Osteocyte (in vitro differentiated cells): ENCODE measurements around the gene IL1R2. TPM values are rescaled to one million over a fixed set of nuclear protein-coding genes. Genes with fewer than 3 reads are reported as not detected.

Experiments
- DNase-seq: peaks from one replicate; pipeline ENCODE4 v3.0.0; 2021; ENCODE audit warnings: mixed read lengths; ENCODE audit not compliant: unreplicated experiment; ENCODE audit errors: extremely low spot score
- H3K27ac Mint-ChIP-seq: one replicate; pipeline ENCODE4 v1.8.0; 2021; ENCODE audit warnings: mild to moderate bottlenecking, mixed read lengths; ENCODE audit not compliant: unreplicated experiment
- H3K27me3 Mint-ChIP-seq: one replicate; pipeline ENCODE4 v1.8.0; 2021; ENCODE audit warnings: mixed read lengths; ENCODE audit not compliant: unreplicated experiment
- H3K36me3 Mint-ChIP-seq: one replicate; pipeline ENCODE4 v1.8.0; 2021; ENCODE audit warnings: mixed read lengths; ENCODE audit not compliant: unreplicated experiment
- H3K4me1 Mint-ChIP-seq: one replicate; pipeline ENCODE4 v1.8.0; 2021; ENCODE audit warnings: mixed read lengths; ENCODE audit not compliant: unreplicated experiment
- H3K4me3 Mint-ChIP-seq: one replicate; pipeline ENCODE4 v1.8.0; 2021; ENCODE audit warnings: mild to moderate bottlenecking, moderate library complexity, mixed read lengths; ENCODE audit not compliant: unreplicated experiment
- H3K9me3 Mint-ChIP-seq: one replicate; pipeline ENCODE4 v1.8.0; 2021; ENCODE audit warnings: mixed read lengths; ENCODE audit not compliant: unreplicated experiment
- total RNA-seq: library from RNA; stranded (reverse); gene quantifications from 2 replicates; pipeline ENCODE4 v1.2.1, GENCODE V29; 2021
- TF ChIP-seq, protein P1 (sequence below): fragments of 200-600 bp; sonication (generic); IDR thresholded peaks from 2 replicates; pipeline ENCODE4 v1.5.0; 2021; ENCODE audit warnings: antibody characterized with exemption, mild to moderate bottlenecking, moderate library complexity

IL1R2 gene
- total RNA-seq, 1 donor from 2014 or later: not detected

DNA sequence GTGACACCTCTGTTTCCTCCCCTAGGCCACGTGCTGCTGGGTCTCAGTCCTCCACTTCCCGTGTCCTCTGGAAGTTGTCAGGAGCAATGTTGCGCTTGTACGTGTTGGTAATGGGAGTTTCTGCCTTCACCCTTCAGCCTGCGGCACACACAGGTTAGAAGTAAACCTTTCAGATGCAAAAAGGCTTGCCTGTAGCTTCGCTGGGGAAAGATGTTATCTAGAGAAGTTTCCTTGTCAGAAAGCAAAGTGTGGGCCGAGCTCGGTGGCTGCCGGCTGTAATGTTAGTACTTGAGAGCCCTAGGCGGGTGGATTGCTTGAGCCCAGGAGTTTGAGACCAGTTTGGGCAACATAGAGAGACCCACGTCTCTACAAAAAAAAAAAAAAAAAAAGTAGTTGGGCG is 16.7 kb downstream of the IL1R2 start:
- DNase-seq: no peak
- Mint-ChIP-seq H3K4me1 (no peaks in the 10 kb centered on the region), H3K27ac (no peak overlapping the region), H3K4me3 (no peak overlapping the region), H3K36me3 (peaks cover 1% of the 10 kb centered on the region), H3K27me3 (peaks cover 2% of the 10 kb centered on the region), H3K9me3 (peaks cover 4% of the 10 kb centered on the region)
- TF ChIP-seq, protein P1, sequence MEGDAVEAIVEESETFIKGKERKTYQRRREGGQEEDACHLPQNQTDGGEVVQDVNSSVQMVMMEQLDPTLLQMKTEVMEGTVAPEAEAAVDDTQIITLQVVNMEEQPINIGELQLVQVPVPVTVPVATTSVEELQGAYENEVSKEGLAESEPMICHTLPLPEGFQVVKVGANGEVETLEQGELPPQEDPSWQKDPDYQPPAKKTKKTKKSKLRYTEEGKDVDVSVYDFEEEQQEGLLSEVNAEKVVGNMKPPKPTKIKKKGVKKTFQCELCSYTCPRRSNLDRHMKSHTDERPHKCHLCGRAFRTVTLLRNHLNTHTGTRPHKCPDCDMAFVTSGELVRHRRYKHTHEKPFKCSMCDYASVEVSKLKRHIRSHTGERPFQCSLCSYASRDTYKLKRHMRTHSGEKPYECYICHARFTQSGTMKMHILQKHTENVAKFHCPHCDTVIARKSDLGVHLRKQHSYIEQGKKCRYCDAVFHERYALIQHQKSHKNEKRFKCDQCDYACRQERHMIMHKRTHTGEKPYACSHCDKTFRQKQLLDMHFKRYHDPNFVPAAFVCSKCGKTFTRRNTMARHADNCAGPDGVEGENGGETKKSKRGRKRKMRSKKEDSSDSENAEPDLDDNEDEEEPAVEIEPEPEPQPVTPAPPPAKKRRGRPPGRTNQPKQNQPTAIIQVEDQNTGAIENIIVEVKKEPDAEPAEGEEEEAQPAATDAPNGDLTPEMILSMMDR: no peak

DNA sequence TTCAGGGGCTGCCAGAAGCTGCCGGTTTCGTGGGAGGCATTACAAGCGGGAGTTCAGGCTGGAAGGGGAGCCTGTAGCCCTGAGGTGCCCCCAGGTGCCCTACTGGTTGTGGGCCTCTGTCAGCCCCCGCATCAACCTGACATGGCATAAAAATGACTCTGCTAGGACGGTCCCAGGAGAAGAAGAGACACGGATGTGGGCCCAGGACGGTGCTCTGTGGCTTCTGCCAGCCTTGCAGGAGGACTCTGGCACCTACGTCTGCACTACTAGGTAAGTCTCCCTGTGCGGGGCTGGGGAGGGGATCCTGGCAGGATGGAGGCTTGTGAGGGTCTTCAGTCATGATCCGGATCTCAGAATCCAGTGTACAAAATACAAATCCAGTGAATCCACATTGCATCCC is 17.8 kb downstream of the IL1R2 start:
- no peak overlapping the region for H3K27ac Mint-ChIP-seq
- peaks cover 4% of the 10 kb centered on the region for H3K9me3 Mint-ChIP-seq
- H3K4me3 Mint-ChIP-seq: no peak overlapping the region
- H3K27me3 Mint-ChIP-seq: peaks cover 2% of the 10 kb centered on the region
- TF ChIP-seq, protein P1: no peak
- peaks cover 1% of the 10 kb centered on the region for H3K36me3 Mint-ChIP-seq
- H3K4me1 Mint-ChIP-seq: no peaks in the 10 kb centered on the region
- no peak for DNase-seq

DNA sequence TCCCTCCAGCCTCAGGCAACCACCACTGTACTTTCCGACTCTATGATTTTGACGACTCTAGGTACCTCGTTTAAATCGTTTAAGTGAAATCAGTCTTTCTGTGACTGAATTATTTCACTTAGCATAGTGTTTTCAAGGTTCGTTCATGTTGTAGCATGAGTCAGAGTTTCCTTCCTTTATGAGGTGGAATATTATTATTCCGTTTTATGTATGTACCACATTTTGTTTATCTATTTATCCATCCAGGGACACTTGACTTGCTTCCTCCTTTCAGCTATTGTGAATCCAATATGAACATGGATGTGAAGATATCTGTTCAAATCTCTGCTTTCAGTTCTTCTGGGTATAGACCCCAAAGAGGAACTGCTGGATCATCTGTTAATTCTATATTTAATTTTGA is 19.1 kb downstream of the IL1R2 start:
- Mint-ChIP-seq H3K36me3 (peaks cover 1% of the 10 kb centered on the region), H3K27ac (no peak overlapping the region), H3K4me1 (no peaks in the 10 kb centered on the region), H3K27me3 (peaks cover 2% of the 10 kb centered on the region), H3K4me3 (no peak overlapping the region), H3K9me3 (peaks cover 4% of the 10 kb centered on the region)
- TF ChIP-seq, protein P1: no peak
- no peak for DNase-seq

DNA sequence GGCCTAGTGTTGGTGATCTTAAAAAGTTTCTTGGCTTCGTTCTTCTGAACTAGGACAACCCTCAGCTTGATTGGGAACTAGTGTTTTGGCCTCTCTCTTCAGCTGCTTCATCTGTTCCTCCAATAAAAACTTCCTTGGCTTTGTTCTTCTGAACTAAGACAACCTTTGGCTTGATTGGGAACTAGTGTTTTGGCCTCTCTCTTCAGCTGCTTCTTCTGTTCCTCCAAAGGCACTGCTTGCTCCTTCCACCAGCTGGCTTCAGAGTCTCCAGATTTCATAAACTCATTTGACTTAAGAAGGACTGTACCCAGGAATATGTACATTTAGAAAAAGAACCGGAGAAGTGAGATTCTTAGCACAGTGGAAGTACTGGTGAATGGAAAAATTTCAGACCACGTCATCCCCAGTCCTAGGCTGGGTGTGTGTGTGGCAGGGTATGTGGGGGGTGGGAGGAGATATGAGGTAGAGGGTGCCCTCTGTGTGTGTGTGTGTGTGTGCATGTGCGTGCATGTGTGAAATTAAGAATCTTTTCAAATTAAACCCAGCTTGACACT is 20.4 kb downstream of the IL1R2 start:
- TF ChIP-seq, protein P1: no peak
- DNase-seq: no peak
- Mint-ChIP-seq H3K4me3 (no peak overlapping the region), H3K27me3 (peaks cover 2% of the 10 kb centered on the region), H3K36me3 (peaks cover 1% of the 10 kb centered on the region), H3K4me1 (no peaks in the 10 kb centered on the region), H3K9me3 (peaks cover 4% of the 10 kb centered on the region), H3K27ac (no peak overlapping the region)

DNA sequence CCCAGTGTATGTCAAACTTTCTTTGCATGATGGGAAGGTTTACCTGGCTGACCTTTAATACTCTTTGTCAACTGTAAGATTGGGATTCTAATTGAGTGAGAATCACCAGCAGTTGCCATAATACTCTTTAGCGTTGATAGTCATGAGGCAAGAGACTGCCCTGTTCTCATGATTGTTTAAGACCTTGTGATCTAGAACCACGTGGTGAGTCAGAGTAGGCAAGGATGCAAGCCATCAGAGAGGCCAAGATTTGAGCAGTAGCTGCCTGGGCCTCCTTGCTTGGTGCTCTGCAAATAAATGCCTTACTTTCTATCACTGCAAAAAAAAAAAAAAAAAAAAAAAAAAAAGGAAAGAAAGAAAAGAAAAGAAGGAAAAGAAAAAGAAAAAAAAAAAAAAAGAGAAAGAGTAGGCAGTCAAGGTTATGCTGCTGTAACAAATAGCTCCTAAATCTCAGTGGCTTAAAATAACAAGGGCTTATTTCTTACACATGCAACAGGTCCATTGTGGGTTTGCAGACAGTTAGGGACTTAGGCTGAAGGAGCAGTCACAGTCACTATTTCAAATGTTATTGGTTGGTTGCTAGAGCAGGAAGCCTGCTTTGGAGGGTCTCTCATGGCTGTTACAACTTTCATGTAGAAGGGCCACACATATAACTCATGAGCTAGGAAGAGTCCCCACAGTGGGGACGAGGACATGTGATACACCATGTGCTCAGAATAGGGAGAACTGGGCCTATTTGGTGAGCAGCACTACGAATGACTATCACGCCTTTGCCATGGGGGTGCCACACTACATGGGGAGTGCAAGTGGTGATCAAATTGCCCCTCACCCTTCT is 21.7 kb downstream of the IL1R2 start:
- H3K4me3 Mint-ChIP-seq: no peak overlapping the region
- H3K27ac Mint-ChIP-seq: no peak overlapping the region
- H3K9me3 Mint-ChIP-seq: peaks cover 4% of the 10 kb centered on the region
- peaks cover 2% of the 10 kb centered on the region for H3K27me3 Mint-ChIP-seq
- no peak for DNase-seq
- no peaks in the 10 kb centered on the region for H3K4me1 Mint-ChIP-seq
- peaks cover 1% of the 10 kb centered on the region for H3K36me3 Mint-ChIP-seq
- TF ChIP-seq, protein P1: no peak
